Right lobe of liver (tissue), 4 donors: ENCODE measurements around the gene ALK.

ENCODE experiments used
- POLR2A ChIP-seq: fragments of 450-650 bp; IDR thresholded peaks from one replicate; pipeline ENCODE4 v1.6.1; 2017; ENCODE audit warnings: antibody characterized with exemption, mild to moderate bottlenecking
- TF ChIP-seq, protein P1 (sequence below), 4 donors: fragments of 200-600 bp in 3 of 4; fragments of 450-650 bp in 1 of 4; IDR thresholded peaks; one replicate each; pipeline versions ENCODE4 v1.5.1 to v1.8.0; 2016 to 2022; ENCODE audit warnings: antibody characterized with exemption in 4 of 4, mild to moderate bottlenecking in 2 of 4
- donor health status: DM: no; HTN: no; CAD: no.
- donor health status: DM: no; HTN: no; CAD: no.
- donor health status: DM: no; HTN: yes; CAD: no.

DNA sequence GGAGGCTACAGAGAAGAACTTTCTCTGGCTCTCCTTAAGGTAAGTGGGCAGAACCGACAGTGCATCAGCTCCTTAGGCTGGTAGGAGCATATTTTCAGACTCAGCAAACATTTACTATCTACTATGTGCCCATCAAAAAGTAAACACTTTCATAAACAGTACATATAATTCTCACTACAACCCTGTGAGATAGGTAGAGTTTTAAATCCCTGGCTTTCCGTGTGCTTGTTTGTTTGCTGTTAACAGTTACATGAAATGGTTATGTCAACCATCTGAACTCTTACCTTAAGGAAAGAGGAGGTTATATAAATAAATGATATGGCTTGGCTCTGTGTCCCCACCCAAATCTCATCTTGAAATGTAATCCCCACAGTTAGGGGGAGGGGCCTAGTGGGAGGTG is 310.1 kb downstream of the ALK start:
- TF ChIP-seq, protein P1, sequence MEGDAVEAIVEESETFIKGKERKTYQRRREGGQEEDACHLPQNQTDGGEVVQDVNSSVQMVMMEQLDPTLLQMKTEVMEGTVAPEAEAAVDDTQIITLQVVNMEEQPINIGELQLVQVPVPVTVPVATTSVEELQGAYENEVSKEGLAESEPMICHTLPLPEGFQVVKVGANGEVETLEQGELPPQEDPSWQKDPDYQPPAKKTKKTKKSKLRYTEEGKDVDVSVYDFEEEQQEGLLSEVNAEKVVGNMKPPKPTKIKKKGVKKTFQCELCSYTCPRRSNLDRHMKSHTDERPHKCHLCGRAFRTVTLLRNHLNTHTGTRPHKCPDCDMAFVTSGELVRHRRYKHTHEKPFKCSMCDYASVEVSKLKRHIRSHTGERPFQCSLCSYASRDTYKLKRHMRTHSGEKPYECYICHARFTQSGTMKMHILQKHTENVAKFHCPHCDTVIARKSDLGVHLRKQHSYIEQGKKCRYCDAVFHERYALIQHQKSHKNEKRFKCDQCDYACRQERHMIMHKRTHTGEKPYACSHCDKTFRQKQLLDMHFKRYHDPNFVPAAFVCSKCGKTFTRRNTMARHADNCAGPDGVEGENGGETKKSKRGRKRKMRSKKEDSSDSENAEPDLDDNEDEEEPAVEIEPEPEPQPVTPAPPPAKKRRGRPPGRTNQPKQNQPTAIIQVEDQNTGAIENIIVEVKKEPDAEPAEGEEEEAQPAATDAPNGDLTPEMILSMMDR (IDR thresholded peaks at IDR 0.05), result no peak
- TF ChIP-seq POLR2A, result no peak
